ENCODE measurements around the gene CHTF8.

DNA sequence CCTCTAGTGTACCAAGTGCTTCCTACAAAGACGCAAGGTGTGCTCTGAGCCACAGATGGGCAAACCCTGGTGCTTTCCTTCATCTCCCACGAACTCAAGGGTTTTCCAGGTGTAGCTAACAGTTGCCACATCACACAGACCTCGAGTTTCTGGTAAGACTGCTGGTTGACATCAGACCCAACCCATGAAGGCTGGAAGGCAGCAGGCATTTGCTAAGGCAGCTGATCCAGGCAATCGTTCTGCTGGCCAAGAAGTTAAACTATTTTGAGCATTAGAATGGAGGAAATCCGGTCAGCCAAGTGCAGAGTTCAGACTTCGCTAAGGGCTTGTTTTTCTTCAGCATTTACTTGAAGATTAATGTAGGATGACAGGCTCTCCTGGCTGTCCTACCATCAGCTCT, 15.5 kb downstream of the CHTF8 start:
- TF ChIP-seq, protein P1, sequence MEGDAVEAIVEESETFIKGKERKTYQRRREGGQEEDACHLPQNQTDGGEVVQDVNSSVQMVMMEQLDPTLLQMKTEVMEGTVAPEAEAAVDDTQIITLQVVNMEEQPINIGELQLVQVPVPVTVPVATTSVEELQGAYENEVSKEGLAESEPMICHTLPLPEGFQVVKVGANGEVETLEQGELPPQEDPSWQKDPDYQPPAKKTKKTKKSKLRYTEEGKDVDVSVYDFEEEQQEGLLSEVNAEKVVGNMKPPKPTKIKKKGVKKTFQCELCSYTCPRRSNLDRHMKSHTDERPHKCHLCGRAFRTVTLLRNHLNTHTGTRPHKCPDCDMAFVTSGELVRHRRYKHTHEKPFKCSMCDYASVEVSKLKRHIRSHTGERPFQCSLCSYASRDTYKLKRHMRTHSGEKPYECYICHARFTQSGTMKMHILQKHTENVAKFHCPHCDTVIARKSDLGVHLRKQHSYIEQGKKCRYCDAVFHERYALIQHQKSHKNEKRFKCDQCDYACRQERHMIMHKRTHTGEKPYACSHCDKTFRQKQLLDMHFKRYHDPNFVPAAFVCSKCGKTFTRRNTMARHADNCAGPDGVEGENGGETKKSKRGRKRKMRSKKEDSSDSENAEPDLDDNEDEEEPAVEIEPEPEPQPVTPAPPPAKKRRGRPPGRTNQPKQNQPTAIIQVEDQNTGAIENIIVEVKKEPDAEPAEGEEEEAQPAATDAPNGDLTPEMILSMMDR (conservative IDR thresholded peaks at IDR 0.05; ENCODE audit: low read length), result no peak
- no peak for TF ChIP-seq EZH2phosphoT487 (IDR thresholded peaks at IDR 0.05; ENCODE audit: borderline replicate concordance)

Data from Loucy (cell line).